HepG2 (cell line): Measurements from ENCODE around the gene INF2. TPM values are rescaled to one million over a fixed set of nuclear protein-coding genes. Genes with fewer than 3 reads are reported as not detected.

Experiments used
- ATAC-seq: fragments of 200-7000 bp; cut with Tn5 transposase; 3 replicates; pipeline ENCODE4 v1.9.1; 2020; ENCODE audit warnings: mild to moderate bottlenecking, moderate library complexity
- BruUV-seq: library from RNA; stranded (reverse); fragments of 400-500 nt; replicated peaks from 2 replicates; lab custom pipeline; 2021; lab: Mats Ljungman, UMichigan
- CTCF ChIA-PET: fragments of 300-600 bp; formaldehyde crosslinking; extraction: SDS; loops from one replicate; lab custom pipeline; 2021; ENCODE audit warnings: low total read pairs, inconsistent platforms, low intra/inter-chr PET ratio; lab: Yijun Ruan, JAX
- POLR2A ChIA-PET: fragments of 350-600 bp; sonication (Branson Sonifier 250); formaldehyde crosslinking; loops from one replicate; lab custom pipeline; 2020; ENCODE audit warnings: antibody characterized with exemption, inconsistent platforms; lab: Yijun Ruan, JAX
- DNase-seq: peaks from one replicate; pipeline ENCODE4 v3.0.0-alpha.2; 2015; ENCODE audit warnings: low spot score
- FAIRE-seq: peaks from 3 replicates; lab custom pipeline; 2011; peaks lifted over from hg19 to GRCh38; lab: Jason Lieb, UNC
- H2AFZ ChIP-seq: one replicate; pipeline ENCODE4 v1.6.1; 2011; ENCODE audit warnings: low read length, inconsistent platforms
- H3K27ac ChIP-seq: fragments of 300-600 bp; 3 replicates; pipeline ENCODE4 v1.8.0; 2011; ENCODE audit warnings: mixed run types, mild to moderate bottlenecking, mixed read lengths, low read length, inconsistent platforms; ENCODE audit not compliant: insufficient read depth; ENCODE audit errors: extremely low read length
- H3K27me3 ChIP-seq, 2 experiments: fragments of 200-600 bp in 1 of 2; 2 replicates in 1 of 2; 3 replicates in 1 of 2; pipeline versions ENCODE4 v1.6.0 to v1.8.0; 2011; ENCODE audit warnings: low read length in 2 of 2, mild to moderate bottlenecking in 2 of 2, moderate library complexity in 2 of 2, inconsistent platforms in 1 of 2; ENCODE audit not compliant: insufficient read depth in 2 of 2, control insufficient read depth in 1 of 2
- H3K36me3 ChIP-seq, 2 experiments: fragments of 200-600 bp in 1 of 2; replicated peaks in 1 of 2; 2 replicates in 1 of 2; 3 replicates in 1 of 2; pipeline versions ENCODE4 v1.5.1 to v1.8.0; 2011; ENCODE audit warnings: low read length in 2 of 2, inconsistent platforms in 1 of 2; ENCODE audit not compliant: insufficient read depth in 2 of 2, control insufficient read depth in 1 of 2
- H3K4me1 ChIP-seq: 2 replicates; pipeline ENCODE4 v1.5.1; 2012; ENCODE audit warnings: low read length, inconsistent platforms; ENCODE audit not compliant: insufficient read depth
- H3K4me2 ChIP-seq: 2 replicates; pipeline ENCODE4 v1.6.0; 2011; ENCODE audit warnings: low read depth, low read length, inconsistent platforms
- H3K4me3 ChIP-seq, 3 experiments: fragments of 200-600 bp in 1 of 3; sonication (generic), shearing (Covaris generic) in 1 of 3; replicated peaks in 1 of 3; 2 replicates each; pipeline ENCODE4 v1.5.1; 2011 to 2016; ENCODE audit warnings: low read length in 3 of 3, inconsistent platforms in 2 of 3, low read depth in 2 of 3, mild to moderate bottlenecking in 2 of 3, control low read depth in 1 of 3, mixed read lengths in 1 of 3; ENCODE audit not compliant: insufficient read depth in 1 of 3
- H3K79me2 ChIP-seq: one replicate; pipeline ENCODE4 v1.6.1; 2011; ENCODE audit warnings: low read length, inconsistent platforms; ENCODE audit not compliant: insufficient read depth
- H3K9ac ChIP-seq: 2 replicates; pipeline ENCODE4 v1.6.0; 2011; ENCODE audit warnings: mild to moderate bottlenecking, low read depth, low read length, inconsistent platforms; ENCODE audit not compliant: insufficient read depth
- H3K9me3 ChIP-seq: 2 replicates; pipeline ENCODE4 v1.5.1; 2012; ENCODE audit warnings: mild to moderate bottlenecking, low read length
- H4K20me1 ChIP-seq: 2 replicates; pipeline ENCODE4 v1.6.0; 2011; ENCODE audit warnings: inconsistent platforms, mild to moderate bottlenecking, low read length, moderate library complexity; ENCODE audit not compliant: insufficient read depth
- AKAP8 ChIP-seq: sonication (generic); formaldehyde crosslinking; IDR thresholded peaks from 2 replicates; pipeline ENCODE4 v1.5.1; 2020; ENCODE audit warnings: mild to moderate bottlenecking, missing genetic modification reagents
- CBFB ChIP-seq: sonication (generic); formaldehyde crosslinking; IDR thresholded peaks from 2 replicates; pipeline ENCODE4 v1.4.0; 2020; ENCODE audit warnings: missing genetic modification reagents
- KAT2B ChIP-seq: fragments of 150-350 bp; IDR thresholded peaks from 2 replicates; pipeline ENCODE4 v1.6.1; 2014; ENCODE audit warnings: low read depth, low read length, borderline replicate concordance
- KMT2B ChIP-seq: IDR thresholded peaks from 2 replicates; pipeline ENCODE4 v1.6.1; 2016; ENCODE audit warnings: missing genetic modification reagents, missing compliant biosample characterization
- MAX ChIP-seq: IDR thresholded peaks from 2 replicates; pipeline ENCODE4 v1.6.1; 2012; ENCODE audit warnings: inconsistent platforms
- NFKB2 ChIP-seq: sonication (generic); formaldehyde crosslinking; IDR thresholded peaks from 2 replicates; pipeline ENCODE4 v1.4.0; 2020; ENCODE audit warnings: missing genetic modification reagents, borderline replicate concordance
- POLR2A ChIP-seq, 2 experiments: IDR thresholded peaks; 2 replicates each; pipeline ENCODE4 v1.6.1; 2011; ENCODE audit warnings: low read depth in 2 of 2, low read length in 2 of 2, mild to moderate bottlenecking in 1 of 2, moderate library complexity in 1 of 2; ENCODE audit not compliant: insufficient read depth in 1 of 2
- RXRB ChIP-seq: IDR thresholded peaks from 2 replicates; pipeline ENCODE4 v1.6.1; 2016; ENCODE audit warnings: borderline replicate concordance, missing genetic modification reagents, missing compliant biosample characterization
- SALL2 ChIP-seq: sonication (generic); formaldehyde crosslinking; IDR thresholded peaks from 2 replicates; pipeline ENCODE4 v1.8.1; 2023; ENCODE audit warnings: mild to moderate bottlenecking, missing genetic modification reagents, inconsistent platforms
- TRIM22 ChIP-seq: fragments of 450-650 bp; IDR thresholded peaks from 2 replicates; pipeline ENCODE4 v1.6.1; 2017
- YEATS2 ChIP-seq: sonication (generic); formaldehyde crosslinking; IDR thresholded peaks from 2 replicates; pipeline ENCODE4 v1.4.0; 2020; ENCODE audit warnings: missing genetic modification reagents, borderline replicate concordance
- ZBTB49 ChIP-seq: sonication (generic); formaldehyde crosslinking; IDR thresholded peaks from 2 replicates; pipeline ENCODE4 v1.4.0; 2020; ENCODE audit warnings: missing genetic modification reagents, borderline replicate concordance
- ZC3H13 ChIP-seq: sonication (generic); formaldehyde crosslinking; IDR thresholded peaks from 2 replicates; pipeline ENCODE4 v1.8.1; 2023; ENCODE audit warnings: mild to moderate bottlenecking, missing genetic modification reagents, moderate library complexity
- ZNF746 ChIP-seq: sonication (generic); formaldehyde crosslinking; IDR thresholded peaks from 2 replicates; pipeline ENCODE4 v1.8.0; 2022; ENCODE audit warnings: mild to moderate bottlenecking, missing genetic modification reagents
- ZNF878 ChIP-seq: sonication (generic); formaldehyde crosslinking; IDR thresholded peaks from 2 replicates; pipeline ENCODE4 v1.8.1; 2023; ENCODE audit warnings: mild to moderate bottlenecking, missing genetic modification reagents, moderate library complexity
- whole genome bisulfite sequencing: methylation state at CpG from one replicate; pipeline ENCODE4 v1.1.6; 2017; ENCODE audit warnings: low lambda C conversion rate; 5-methylcytosine and 5-hydroxymethylcytosine counted together
- in situ Hi-C: cut with HindIII; loops from 2 replicates; pipeline ENCODE4 v1.10.0; 2017; ENCODE audit warnings: low pct_unique_long_range_greater_than_20kb; ENCODE audit not compliant: extremely low pct_ligation_motif_present
- intact Hi-C: fragments of 100-400 bp; cut with micrococcal nuclease; formaldehyde crosslinking; loops from one replicate; pipeline ENCODE4 v1.10.0; 2022; ENCODE audit not compliant: unreplicated experiment
- polyA plus RNA-seq, 8 experiments: library from polyadenylated mRNA; depleted of rRNA in 3 of 8; stranded (reverse) in 7 of 8; unstranded in 1 of 8; fragments of >200 nt; fragmentation: Illumina TruSeq in 4 of 8; extraction: Trizol in 4 of 8; gene quantifications; 2 replicates each; pipeline versions ENCODE4 v1.2.1 to v1.2.3, GENCODE V29; 2011 to 2016; ENCODE audit warnings: low read depth in 4 of 8, missing spikeins in 1 of 8, mixed read lengths in 1 of 8; ENCODE audit not compliant: insufficient read depth in 1 of 8
- total RNA-seq, 5 experiments: library from RNA; depleted of rRNA; stranded (reverse); fragments of >200 nt; fragmentation: Illumina TruSeq; extraction: Trizol; gene quantifications; 2 replicates each; pipeline ENCODE4 v1.2.3, GENCODE V29; 2016; ENCODE audit warnings: low read depth in 1 of 5

The INF2 gene
- total and polyA plus RNA-seq, 2 of the 13 experiments (the other 11 are each of a cell fraction or from before 2014, with no cell fraction given), result 16.4 to 26.4 TPM

GRCh38 chr14:104757238-104757585 lies 67.8 kb downstream of the INF2 start:
- Histone ChIP-seq H3K27ac (no peak overlapping the region), H3K9ac (no peak overlapping the region), H3K4me2 (no peak overlapping the region), H3K79me2 (peaks cover 62% of the 10 kb centered on the region), H3K27me3 (no peaks in the 10 kb centered on the region), H3K9me3 (no peaks in the 10 kb centered on the region), H4K20me1 (peaks cover 56% of the 10 kb centered on the region), H2AFZ (no peak overlapping the region), H3K4me3 (no peak overlapping the region), H3K4me1 (peaks cover 51% of the 10 kb centered on the region), H3K36me3 (peaks cover 15 to 58% of the 10 kb centered on the region in 2 experiments)
- CTCF ChIA-PET, result no interaction called here
- 97% methylated on average over 9 of the region's 10 CpGs for WGBS
- FAIRE-seq, result no peak
- no peak for TF ChIP-seq RXRB (CRISPR knock-in tag)
- peak in 1 of 2 experiments; percentile 10; a peak in 1 of 4 replicates for TF ChIP-seq POLR2A (IDR thresholded peaks at IDR 0.05; ENCODE audit: insufficient read depth in 1 of 2, low read depth in 2 of 2, low read length in 2 of 2)
- 0 out of 2 replicates have a peak, but pooled peaks have one; percentile 37 for TF ChIP-seq ZC3H13
- no peak for ATAC-seq
- DNase-seq, result no peak
- POLR2A ChIA-PET, result interaction anchor here (0.6 to 2.2 kb wide), 3 partner anchors 9 to 15 kb away, joined by 4 to 13 read pairs (median 5); no protein-coding TSS in a partner anchor
- in situ Hi-C loops (no loop called here), intact Hi-C loops (no loop called here)
- no TSS peak for BruUV-seq

- Histone ChIP-seq H3K79me2 (peaks cover 67% of the 10 kb centered on the region), H3K36me3 (peaks cover 15 to 60% of the 10 kb centered on the region in 2 experiments)
- FAIRE-seq, result no peak
- TF ChIP-seq MAX, result no peak
- TF ChIP-seq NFKB2 (CRISPR knock-in tag), result no peak
- no peak for TF ChIP-seq KAT2B
- no peak for TF ChIP-seq KMT2B (CRISPR knock-in tag)
- no peak for TF ChIP-seq ZNF746 (CRISPR knock-in tag)
- TF ChIP-seq YEATS2 (CRISPR knock-in tag), result no peak
- no peak for TF ChIP-seq ZBTB49
- no peak for TF ChIP-seq TRIM22
- no peak for TF ChIP-seq CBFB (CRISPR knock-in tag)
- no peak for TF ChIP-seq SALL2 (CRISPR knock-in tag)
- TF ChIP-seq ZNF878 (CRISPR knock-in tag), result no peak
- TF ChIP-seq AKAP8 (CRISPR knock-in tag), result 0 out of 2 replicates have a peak, but pooled peaks have one; percentile 0
These were observed 68.4 kb downstream of the INF2 start for GRCh38 chr14:104757681-104758392.

More at GRCh38 chr14:104757681-104758392, 68.4 kb downstream of the INF2 start:
- Histone ChIP-seq H3K27ac (no peak overlapping the region), H3K9me3 (no peaks in the 10 kb centered on the region), H3K4me3 (no peak overlapping the region), H3K27me3 (no peaks in the 10 kb centered on the region), H3K4me2 (no peak overlapping the region), H3K4me1 (peaks cover 54% of the 10 kb centered on the region), H4K20me1 (peaks cover 60% of the 10 kb centered on the region), H2AFZ (no peak overlapping the region), H3K9ac (no peak overlapping the region)
- intact Hi-C loops (no loop called here), in situ Hi-C loops (no loop called here)
- ATAC-seq (no peak), DNase-seq (no peak)
- BruUV-seq, result no TSS peak
- ChIA-PET POLR2A (interaction anchor here (1.3 to 2.2 kb wide), 2 partner anchors 9 to 11 kb away, joined by 4 to 13 read pairs; no protein-coding TSS in a partner anchor), CTCF (no interaction called here)
- 98% methylated on average over 14 of the region's 19 CpGs for WGBS
